ENCODE results near the gene PTK7.
"Not testable (repeated sequence)": the region's sequence is repeated elsewhere in the genome, so short reads cannot be mapped to it uniquely, and the experiment has no call there.

DNA sequence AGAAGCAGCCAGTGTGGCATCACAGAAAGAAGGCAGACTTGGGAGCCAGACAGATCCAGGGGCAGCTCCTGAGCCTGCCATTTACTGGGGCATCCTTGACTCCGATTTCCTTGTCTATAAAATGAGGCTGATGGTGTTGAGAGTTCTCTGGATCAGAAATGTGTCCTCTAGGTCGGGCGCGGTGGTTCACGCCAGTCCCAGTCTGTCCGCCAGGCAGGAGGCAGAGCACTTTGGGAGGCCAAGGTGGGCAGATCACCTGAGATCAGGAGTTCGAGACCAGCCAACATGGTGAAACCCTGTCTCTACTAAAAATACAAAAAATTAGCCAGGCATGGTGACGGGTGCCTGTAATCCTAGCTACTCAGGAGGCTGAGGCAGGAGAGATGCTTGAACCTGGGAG, 41.4 kb downstream of the PTK7 start:
- TF ChIP-seq, protein P1, sequence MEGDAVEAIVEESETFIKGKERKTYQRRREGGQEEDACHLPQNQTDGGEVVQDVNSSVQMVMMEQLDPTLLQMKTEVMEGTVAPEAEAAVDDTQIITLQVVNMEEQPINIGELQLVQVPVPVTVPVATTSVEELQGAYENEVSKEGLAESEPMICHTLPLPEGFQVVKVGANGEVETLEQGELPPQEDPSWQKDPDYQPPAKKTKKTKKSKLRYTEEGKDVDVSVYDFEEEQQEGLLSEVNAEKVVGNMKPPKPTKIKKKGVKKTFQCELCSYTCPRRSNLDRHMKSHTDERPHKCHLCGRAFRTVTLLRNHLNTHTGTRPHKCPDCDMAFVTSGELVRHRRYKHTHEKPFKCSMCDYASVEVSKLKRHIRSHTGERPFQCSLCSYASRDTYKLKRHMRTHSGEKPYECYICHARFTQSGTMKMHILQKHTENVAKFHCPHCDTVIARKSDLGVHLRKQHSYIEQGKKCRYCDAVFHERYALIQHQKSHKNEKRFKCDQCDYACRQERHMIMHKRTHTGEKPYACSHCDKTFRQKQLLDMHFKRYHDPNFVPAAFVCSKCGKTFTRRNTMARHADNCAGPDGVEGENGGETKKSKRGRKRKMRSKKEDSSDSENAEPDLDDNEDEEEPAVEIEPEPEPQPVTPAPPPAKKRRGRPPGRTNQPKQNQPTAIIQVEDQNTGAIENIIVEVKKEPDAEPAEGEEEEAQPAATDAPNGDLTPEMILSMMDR (IDR thresholded peaks at IDR 0.05), result not testable (repeated sequence)
- not testable (repeated sequence) for TF ChIP-seq POLR2AphosphoS5 (IDR thresholded peaks at IDR 0.05)
